ENCODE data around the gene PIP5K1B.

The PIP5K1B gene

DNA sequence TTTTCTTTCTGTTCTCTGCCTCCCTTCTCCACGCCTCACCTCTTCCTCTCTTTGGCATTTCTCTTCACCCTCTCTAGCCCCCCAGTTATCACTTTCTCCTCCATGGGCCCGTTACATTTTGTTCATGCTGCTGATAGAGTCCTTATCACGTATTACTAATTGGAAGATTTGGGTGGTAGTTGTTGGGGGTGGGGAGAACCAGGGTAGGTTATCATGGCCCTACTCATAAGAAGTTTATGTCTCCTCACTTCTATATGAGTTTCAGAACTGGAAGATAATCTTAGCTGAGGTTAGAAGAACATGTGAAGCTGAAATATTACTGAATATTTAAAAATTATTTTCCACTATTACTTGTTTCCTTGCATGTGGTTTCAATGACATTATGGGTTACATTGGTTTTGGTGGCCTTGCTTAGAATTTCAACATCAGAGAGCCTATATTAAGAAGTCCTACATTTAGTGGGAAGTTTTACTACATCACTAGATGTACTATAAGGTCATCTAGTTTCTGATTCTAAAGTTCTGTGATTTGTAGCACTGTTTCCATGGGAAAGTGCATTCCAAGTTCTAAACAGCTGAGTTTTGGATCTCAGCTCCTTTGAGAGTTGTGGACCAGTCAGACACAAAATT lies 36.8 kb downstream of the PIP5K1B start:
- H3K4me3 ChIP-seq (ENCODE audit: low read depth, low read length) = no peak overlapping the region
- DNase-seq (ENCODE audit: low read depth) = no peak
- TF ChIP-seq, protein P1, sequence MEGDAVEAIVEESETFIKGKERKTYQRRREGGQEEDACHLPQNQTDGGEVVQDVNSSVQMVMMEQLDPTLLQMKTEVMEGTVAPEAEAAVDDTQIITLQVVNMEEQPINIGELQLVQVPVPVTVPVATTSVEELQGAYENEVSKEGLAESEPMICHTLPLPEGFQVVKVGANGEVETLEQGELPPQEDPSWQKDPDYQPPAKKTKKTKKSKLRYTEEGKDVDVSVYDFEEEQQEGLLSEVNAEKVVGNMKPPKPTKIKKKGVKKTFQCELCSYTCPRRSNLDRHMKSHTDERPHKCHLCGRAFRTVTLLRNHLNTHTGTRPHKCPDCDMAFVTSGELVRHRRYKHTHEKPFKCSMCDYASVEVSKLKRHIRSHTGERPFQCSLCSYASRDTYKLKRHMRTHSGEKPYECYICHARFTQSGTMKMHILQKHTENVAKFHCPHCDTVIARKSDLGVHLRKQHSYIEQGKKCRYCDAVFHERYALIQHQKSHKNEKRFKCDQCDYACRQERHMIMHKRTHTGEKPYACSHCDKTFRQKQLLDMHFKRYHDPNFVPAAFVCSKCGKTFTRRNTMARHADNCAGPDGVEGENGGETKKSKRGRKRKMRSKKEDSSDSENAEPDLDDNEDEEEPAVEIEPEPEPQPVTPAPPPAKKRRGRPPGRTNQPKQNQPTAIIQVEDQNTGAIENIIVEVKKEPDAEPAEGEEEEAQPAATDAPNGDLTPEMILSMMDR (IDR thresholded peaks at IDR 0.05; ENCODE audit: insufficient read depth, low read depth, low read length, missing control alignments) = no peak

DNA sequence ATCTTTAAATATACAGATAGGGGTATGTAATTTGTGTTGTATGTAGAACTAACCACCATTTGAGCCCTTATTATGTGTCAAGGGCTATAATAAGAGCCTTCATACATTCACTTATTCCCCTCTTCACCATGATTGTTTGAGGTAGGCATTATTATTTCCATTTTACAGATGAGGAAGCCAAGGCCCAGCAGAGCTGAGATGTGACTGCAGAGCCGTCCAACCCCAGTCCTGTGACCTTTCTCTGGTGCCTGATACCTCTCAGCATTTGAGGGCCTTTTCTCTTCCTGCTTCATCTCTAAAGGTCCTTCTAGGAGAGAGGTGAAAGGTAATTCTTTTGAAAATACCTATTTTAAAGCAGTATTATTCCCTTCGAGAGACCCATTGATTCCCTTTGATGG lies 37.3 kb downstream of the PIP5K1B start:
- H3K4me3 ChIP-seq (ENCODE audit: low read depth, low read length) = no peak overlapping the region
- no peak for DNase-seq (ENCODE audit: low read depth)
- TF ChIP-seq, protein P1 (IDR thresholded peaks at IDR 0.05; ENCODE audit: insufficient read depth, low read depth, low read length, missing control alignments) = no peak

DNA sequence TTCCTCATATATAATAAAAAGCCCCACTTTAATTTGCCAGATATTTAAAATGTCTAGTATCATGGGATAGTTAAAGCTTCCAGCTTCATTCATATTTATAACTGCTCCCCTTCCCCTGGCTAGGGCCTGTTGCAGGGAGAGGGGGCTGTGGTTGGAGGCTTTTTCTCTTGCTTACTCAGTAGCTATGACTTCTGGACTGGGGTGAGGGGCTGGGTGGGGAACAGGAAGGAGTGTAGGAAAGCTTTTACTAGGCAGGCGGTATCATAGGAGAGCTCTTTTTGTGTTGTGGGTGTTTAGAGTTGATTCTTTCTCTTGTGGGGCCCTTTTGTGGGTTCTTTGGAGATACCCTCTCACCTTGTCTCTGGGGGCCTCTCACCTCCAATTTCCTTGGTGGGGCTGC lies 39.4 kb downstream of the PIP5K1B start:
- H3K4me3 ChIP-seq (ENCODE audit: low read depth, low read length) = no peak overlapping the region
- TF ChIP-seq, protein P1 (IDR thresholded peaks at IDR 0.05; ENCODE audit: insufficient read depth, low read depth, low read length, missing control alignments) = no peak
- no peak for DNase-seq (ENCODE audit: low read depth)

DNA sequence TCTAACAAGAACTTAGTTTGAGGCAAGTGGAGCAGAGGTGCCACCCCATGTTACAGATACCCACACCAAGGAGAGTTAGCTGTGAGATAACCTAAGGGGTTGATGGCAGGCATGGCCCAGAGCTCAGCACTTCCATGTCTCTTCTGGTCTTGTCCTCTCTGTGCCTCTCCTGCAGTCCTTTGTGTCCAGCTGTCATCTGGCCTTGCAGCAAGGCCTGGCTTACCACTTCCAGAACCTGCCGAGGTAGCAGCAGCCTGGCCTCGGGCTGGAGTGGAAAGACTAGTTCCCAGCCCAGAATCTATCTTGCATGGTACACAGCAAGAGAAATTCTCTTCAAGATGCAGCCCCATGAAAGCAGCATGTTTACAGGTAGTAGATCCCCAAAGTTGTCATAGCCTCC lies 41.5 kb downstream of the PIP5K1B start:
- no peak for DNase-seq (ENCODE audit: low read depth)
- H3K4me3 ChIP-seq (ENCODE audit: low read depth, low read length) = no peak overlapping the region
- TF ChIP-seq, protein P1 (IDR thresholded peaks at IDR 0.05; ENCODE audit: insufficient read depth, low read depth, low read length, missing control alignments) = no peak

DNA sequence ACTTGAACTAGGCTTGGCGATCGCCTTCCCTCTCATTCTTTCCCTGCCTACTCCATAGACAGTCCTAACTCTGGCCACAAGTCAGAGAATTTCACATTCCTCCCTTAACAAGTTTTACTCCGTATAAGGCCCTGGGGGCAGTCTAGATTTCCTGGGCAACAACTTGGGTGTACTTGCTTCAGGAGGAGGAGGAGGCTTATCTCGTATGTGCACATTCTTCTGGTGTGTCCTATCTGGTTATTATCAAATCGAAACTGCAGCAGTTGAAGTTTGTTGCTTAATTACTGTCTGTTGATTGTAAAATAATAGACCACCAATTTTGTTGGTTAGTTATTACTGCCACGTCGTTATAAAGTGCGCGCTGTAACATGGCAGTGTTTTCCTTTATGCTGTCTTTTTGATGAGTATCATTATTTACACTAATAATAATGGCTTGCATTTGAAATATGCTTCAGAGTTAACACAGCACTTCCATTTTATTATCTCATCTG lies 42.0 kb downstream of the PIP5K1B start:
- no peak for DNase-seq (ENCODE audit: low read depth)
- H3K4me3 ChIP-seq (ENCODE audit: low read depth, low read length) = no peak overlapping the region
- TF ChIP-seq, protein P1 (IDR thresholded peaks at IDR 0.05; ENCODE audit: insufficient read depth, low read depth, low read length, missing control alignments) = no peak

DNA sequence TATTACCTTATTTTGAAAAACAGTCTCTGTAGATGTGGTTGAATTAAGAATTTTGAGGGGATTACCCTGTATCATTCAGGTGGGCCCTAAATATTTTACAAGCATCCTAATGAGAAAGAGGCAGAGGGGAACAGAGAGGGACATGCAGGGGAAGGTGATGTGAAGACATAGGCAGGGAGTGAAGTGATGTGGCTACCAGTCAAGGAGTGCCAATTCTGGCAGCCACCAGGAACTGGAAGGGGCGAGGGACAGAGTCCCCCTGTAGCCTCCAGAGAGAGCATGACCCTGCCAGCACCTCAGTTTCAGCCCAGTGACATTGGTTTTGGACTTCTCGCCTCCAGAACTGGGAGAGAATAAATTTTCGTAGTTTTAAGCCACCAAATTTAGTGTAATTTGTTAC lies 44.1 kb downstream of the PIP5K1B start:
- DNase-seq (ENCODE audit: low read depth) = no peak
- no peak overlapping the region for H3K4me3 ChIP-seq (ENCODE audit: low read depth, low read length)
- TF ChIP-seq, protein P1 (IDR thresholded peaks at IDR 0.05; ENCODE audit: insufficient read depth, low read depth, low read length, missing control alignments) = no peak

DNA sequence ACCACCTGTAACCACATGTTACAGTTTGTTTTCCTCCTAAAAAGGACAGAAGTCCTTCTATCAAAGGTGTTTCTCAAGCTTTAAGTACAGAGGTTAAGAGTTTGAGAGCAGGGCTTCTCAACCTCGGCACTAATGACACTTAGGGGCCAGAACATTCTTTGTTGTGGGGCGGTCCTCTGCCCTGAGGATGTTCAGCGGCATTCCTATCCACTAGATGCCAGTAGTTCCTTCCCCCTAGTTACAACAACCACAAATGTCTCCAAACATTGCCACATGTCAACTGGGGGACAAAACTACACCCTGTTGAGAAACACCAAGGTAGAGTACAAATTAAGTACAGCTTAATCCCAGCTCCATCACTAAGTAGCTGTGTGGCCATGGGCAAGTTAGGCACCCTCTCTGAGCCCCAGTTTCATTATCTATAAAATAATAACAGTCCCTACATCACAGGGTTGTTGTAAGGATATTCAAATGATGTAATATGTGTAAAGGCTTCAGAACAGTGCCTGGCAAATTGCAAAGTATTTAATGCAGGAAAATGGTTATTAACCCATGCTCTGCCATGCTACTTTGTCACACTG lies 44.6 kb downstream of the PIP5K1B start:
- H3K4me3 ChIP-seq (ENCODE audit: low read depth, low read length) = no peak overlapping the region
- no peak for DNase-seq (ENCODE audit: low read depth)
- TF ChIP-seq, protein P1 (IDR thresholded peaks at IDR 0.05; ENCODE audit: insufficient read depth, low read depth, low read length, missing control alignments) = no peak

All from GM12865 (cell line).